Stimulated activated naive CD4-positive, alpha-beta T cell (primary cell): ENCODE results near the gene PLA2G4D.

ENCODE experiments used
- DNase-seq, 6 experiments: peaks; one replicate each; lab custom pipeline; 2025; lab: John Stamatoyannopoulos, UW

Gene PLA2G4D, protein sequence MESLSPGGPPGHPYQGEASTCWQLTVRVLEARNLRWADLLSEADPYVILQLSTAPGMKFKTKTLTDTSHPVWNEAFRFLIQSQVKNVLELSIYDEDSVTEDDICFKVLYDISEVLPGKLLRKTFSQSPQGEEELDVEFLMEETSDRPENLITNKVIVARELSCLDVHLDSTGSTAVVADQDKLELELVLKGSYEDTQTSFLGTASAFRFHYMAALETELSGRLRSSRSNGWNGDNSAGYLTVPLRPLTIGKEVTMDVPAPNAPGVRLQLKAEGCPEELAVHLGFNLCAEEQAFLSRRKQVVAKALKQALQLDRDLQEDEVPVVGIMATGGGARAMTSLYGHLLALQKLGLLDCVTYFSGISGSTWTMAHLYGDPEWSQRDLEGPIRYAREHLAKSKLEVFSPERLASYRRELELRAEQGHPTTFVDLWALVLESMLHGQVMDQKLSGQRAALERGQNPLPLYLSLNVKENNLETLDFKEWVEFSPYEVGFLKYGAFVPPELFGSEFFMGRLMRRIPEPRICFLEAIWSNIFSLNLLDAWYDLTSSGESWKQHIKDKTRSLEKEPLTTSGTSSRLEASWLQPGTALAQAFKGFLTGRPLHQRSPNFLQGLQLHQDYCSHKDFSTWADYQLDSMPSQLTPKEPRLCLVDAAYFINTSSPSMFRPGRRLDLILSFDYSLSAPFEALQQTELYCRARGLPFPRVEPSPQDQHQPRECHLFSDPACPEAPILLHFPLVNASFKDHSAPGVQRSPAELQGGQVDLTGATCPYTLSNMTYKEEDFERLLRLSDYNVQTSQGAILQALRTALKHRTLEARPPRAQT

DNA sequence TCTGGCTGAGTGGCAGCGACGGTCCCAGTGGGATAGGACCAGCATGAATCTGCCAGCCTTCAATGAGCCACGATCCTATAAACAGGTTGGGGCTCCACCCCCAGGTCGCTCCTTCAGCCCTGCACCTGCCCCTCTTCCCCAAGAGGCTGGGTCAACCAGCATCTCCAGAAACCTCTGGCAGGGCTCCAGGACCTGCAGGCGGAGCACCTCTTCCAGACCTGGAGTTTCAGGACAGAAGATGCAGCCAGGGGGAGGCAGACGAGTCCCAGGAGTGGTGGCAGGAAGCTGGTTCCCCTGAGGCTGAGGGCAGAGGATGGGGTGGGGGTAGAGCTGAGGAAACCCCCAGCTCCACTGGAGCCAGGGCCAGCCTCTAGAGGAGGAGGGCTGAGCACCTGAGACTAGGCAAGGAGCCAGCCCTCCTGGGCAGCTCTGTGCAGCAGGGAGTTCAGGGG lies at the start of gene PLA2G4D:
Gene PLA2G4D (minus strand): TSS at position 51 of the 452 bp plus-strand sequence. CDS start 103 bp downstream, outside the sequence.
- DNase-seq, result no peak

GRCh38 chr15:42143356-42143755 lies 49.0 kb upstream of the PLA2G4D start:
- DNase-seq, result no peak

DNA sequence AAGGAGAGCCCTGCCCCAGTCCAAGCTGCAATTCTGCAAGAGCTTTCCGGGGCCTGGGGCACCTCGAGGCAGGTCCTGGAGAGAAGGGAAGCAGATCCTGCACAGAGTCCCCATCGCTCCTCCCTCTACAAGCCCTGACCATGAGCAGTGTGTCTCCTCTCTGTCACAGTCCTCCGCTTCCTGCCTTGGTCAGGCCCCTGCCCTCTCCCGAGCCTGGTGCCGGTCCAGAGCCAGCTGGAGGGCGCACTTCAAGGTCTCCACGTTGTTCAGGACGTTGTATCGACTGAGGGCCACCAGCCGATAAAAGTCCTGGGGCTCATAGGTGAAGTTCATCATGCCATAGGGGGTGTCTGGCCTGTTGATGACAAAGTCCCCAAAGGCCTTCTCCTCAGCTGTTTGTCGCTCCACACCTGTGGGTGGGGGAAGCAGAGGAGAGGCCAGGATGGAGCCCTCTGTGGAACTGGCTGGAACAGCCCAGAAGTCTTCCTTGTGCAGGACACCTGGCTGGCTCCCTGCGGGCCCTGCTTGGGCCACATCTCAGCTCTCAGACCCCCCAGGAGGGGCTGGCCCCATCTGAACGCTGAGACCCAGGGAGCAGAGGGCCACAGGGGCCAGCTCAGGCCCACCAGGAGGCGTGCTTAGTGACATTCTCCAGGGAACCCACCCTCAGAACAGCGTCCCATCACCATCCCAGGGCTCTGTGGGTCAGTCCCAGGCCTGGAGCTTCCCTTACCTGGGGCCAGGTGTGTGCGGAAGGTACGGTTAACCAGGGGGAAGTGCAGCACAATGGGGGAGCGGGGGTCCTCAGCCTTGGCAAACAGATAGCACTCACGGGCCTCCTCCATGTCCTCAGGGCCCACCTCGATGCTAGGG lies 47.7 kb upstream of the PLA2G4D start:
- no peak for DNase-seq

DNA sequence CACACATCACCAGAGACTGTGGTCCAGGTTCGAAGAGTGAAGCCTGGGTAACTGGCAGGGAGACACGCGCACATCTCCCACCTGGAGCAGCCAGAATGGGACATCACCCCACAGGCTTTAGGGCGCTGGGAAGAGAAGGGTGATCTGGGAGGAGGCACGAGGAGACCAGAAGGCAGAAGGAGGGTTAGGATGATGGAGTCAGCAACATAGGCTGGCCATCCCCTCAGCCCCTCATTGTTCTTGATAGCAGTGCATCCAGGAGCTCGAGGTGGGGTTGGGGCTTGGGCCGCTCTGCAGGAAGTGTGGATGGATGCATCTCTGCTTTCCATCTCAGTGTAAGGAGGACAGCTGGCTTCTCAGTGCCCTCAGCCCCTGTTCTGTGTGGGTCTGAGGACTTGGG lies 46.9 kb upstream of the PLA2G4D start:
- DNase-seq, result no peak

DNA sequence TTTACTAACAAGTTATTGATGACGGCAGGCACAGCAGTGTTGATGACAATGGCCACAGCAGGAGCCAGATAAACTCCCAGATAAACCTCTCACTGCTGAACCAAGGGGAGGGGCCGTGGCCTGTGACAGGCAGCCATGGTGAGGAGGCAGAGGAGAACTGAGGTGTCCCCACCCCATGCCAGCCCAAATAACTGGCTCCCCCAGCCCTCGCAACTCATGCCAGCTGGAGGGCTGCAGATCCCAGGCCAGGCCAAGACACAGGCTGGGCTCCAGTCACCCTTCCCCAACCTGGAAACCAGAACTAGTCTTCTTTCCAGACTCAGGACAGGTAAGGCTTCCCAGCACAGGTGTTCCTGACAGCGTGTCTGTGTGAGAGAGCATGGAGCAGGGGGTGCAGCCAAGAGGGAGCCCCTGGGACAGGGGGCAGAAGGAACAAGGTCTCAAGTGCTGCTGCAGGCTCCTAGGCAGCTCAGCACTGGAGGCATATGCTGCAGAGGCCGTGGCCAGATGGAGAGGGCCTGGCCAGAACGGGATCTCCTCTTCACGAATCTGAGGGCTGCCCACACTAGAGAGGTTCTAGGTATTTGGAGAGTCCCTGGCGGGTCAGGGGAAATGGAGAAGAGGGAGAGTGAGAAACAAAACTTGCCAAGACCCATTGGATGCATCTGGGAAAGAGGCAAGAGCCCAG lies 46.2 kb upstream of the PLA2G4D start:
- no peak for DNase-seq

- no peak for DNase-seq
Measured at GRCh38 chr15:42139596-42139995, 45.2 kb upstream of the PLA2G4D start.

DNA sequence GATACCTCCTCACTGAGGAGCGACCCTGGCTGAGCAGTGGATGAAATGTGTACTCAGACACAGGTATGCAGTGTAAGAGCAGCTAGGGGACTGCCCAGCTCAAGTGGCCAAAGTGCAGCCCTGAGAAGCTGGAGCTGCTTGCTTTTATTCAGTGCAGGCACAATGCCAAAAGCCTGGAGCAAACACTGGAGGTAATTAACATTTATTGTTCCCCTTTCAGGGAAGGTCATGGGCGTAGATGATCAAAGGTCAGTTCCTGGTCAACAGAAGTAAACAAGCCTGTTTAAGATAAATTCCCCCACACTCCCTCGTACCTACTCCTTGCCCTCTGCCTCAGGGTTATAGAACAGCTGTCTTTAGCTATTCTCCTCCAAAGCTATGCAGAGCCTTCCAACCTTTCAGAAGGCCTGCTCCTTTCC lies 44.6 kb upstream of the PLA2G4D start:
- DNase-seq, result no peak

GRCh38 chr15:42138411-42138810 lies 44.0 kb upstream of the PLA2G4D start:
- no peak for DNase-seq

DNA sequence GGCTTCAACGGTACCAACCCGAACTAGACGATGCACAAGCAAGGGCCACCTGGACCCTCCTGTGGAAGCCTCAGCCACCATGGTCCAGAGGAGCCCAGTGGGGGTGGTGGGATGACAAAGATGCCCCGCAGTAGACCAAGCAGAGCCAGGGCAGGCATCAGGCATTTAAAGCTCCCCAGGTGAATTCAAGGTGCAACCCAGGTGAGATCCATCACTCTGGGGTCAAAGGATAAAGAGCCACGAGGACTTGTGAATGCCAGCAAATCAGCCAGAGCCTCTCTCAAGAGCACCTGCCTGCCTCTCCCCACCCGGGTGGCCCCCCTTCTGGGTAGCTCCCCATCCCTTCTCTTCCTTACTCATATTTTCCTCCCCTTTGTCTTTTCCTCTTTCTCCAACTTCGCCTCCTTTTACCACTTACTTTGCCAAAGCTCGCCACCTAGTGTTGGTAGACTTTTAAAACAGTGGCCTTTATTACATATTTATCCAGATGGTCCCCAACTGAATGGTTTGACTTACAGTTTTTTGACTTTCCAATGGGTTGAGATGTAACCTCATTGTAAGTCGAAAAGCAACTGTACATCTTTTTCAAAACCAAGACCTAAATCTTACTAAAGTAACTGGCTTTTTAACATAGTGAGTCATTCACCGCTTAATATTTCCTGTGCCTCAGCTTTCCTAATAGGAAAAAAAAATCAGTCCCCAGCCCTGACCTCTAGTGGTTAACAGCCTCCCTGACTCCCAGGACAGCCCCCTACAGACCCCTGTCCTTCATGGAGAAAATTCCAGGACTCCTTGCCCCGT lies 43.3 kb upstream of the PLA2G4D start:
- peak in 1 of 6 experiments; percentile 15 for DNase-seq

GRCh38 chr15:42136513-42136912 lies 42.2 kb upstream of the PLA2G4D start:
- DNase-seq, result no peak

DNA sequence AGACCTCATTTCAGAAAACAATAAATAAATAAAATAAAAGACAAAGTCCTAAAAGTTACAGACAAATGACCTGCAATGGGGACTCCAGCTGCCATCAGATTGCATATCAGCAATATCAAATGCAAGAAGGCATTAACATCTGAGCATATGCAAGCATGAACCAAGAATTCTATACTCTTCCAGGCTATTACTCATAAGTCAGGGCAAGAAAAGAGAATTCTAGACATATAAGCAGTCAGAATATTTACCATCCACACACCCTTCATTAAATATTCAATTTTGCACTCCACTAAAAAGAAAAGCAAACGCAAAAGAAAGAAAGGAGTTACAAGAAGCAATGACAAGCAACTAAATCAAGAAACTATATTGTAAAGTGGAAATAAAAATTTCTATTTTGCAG lies 41.0 kb upstream of the PLA2G4D start:
- no peak for DNase-seq

GRCh38 chr15:42134617-42135245 lies 40.4 kb upstream of the PLA2G4D start:
- DNase-seq, result no peak

GRCh38 chr15:42133886-42134502 lies 39.6 kb upstream of the PLA2G4D start:
- peak in 5 of 6 experiments; percentile 1 to 7 (median 4) for DNase-seq

DNA sequence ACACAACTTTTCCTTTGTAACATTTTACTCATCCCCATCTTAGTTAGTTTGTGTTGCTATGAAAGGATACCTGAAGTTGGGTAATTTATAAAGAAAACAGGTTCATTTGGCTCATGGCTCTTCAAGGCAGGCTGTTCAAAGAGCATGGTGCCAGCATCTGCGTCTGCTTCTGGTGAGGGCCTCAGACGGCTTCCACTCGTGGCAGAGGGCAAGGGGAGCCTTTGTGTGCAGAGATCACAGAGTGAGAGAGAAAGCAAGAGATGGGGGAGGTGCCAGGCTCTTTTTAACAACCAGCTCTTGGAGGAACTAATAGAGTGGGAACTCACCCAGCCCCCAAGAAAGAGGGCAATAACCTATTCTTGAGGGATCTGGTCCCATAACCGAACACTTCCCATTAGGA lies 39.0 kb upstream of the PLA2G4D start:
- no peak for DNase-seq

- DNase-seq, result no peak
Measured at GRCh38 chr15:42131826-42132806, 37.8 kb upstream of the PLA2G4D start.

DNA sequence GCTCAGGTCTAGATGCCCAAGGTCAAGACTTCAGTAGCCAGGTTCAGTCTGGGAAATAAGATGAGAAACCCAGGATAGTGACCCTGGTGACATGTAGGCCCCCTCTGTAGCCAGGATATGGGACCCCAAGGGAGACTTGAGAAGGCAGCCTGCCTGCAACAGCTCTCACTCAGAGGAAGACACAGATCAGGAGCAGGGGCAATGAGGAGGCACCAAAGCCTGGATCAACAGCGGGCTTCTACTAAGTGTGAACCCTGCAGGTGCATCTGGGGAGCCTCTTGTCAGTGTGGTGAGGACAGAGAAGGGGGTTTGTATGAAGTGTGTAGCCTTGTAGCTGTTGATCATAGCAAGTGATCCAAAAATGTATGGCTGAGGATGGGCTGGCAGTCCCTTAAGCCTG lies 36.6 kb upstream of the PLA2G4D start:
- no peak for DNase-seq

- no peak for DNase-seq
Measured at GRCh38 chr15:42130246-42130986, 36.1 kb upstream of the PLA2G4D start.

DNA sequence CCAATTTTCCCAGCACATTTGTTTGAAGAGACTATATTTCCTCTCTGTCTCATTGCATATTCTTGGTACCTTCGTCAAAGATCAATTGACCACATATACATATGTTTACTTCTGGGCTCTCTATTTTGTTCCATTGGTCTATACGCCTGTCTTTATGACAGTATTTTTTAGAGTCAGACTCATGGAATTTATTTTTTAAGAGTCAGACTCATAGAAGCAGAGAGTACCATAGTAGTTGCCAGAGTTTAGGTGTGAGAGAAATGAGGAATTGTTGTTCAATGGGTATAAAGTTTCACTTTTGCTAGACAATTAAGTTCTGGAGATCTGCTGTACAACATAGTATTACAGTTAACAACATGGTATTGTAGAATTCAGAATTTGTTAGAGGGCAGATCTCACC lies 35.0 kb upstream of the PLA2G4D start:
- no peak for DNase-seq
